ENCODE data around the gene ICAM1. TPM values are rescaled to one million over a fixed set of nuclear protein-coding genes. Genes with fewer than 3 reads are reported as not detected.

Gene ICAM1
- total RNA-seq, 1 experiment from 2014 or later = 2.3 TPM

- peak; percentile 66 for DNase-seq
- H2BK15ac ChIP-seq (ENCODE audit: low read depth, low read length) = no peak overlapping the region
- peak overlapping the region; percentile 92 for H3K4me2 ChIP-seq (ENCODE audit: insufficient read depth, insufficient read length, low read length)
- Mint-ChIP-seq H3K27ac (no peak overlapping the region), H3K9me3 (peaks cover 0 to 3% of the 10 kb centered on the region in 2 experiments; a peak in 3 of 5 replicates), H3K4me3 (peak overlapping the region; percentile 51 to 92), H3K36me3 (ENCODE audit: insufficient read depth in 1 of 3, low read depth in 3 of 3) (no peaks in the 10 kb centered on the region; a peak in 3 of 7 replicates), H3K27me3 (ENCODE audit: low read depth) (peaks cover 99% of the 10 kb centered on the region), H3K4me1 (peaks cover 17 to 44% of the 10 kb centered on the region in 2 experiments)
- H3T11ph ChIP-seq (ENCODE audit: low read length) = no peak overlapping the region
- no peaks in the 10 kb centered on the region for H3K9me3 ChIP-seq (ENCODE audit: control insufficient read depth, low read depth, low read length)
- no peak overlapping the region for H2BK12ac ChIP-seq (ENCODE audit: insufficient read length, low read depth, low read length)
- no peak overlapping the region for H3K9ac ChIP-seq (ENCODE audit: extremely low read depth, insufficient read length, low read length)
- no peak overlapping the region for H2BK120ac ChIP-seq (ENCODE audit: low read depth, low read length, poor library complexity, severe bottlenecking)
- no peak overlapping the region for H3K56ac ChIP-seq (ENCODE audit: insufficient read length, low read depth, low read length)
- no peaks in the 10 kb centered on the region for H3K79me2 ChIP-seq (ENCODE audit: insufficient read depth, low read length)
- no peak for TF ChIP-seq CTCF (conservative IDR thresholded peaks at IDR 0.05)
- no peaks in the 10 kb centered on the region; the same call in 1 of the 2 replicates for H3K4me1 ChIP-seq (ENCODE audit: insufficient read depth, low read length)
- no peak overlapping the region for H2BK5ac ChIP-seq (ENCODE audit: insufficient read length, low read length)
- no peak overlapping the region for H3K23ac ChIP-seq (ENCODE audit: insufficient read length, low read depth, low read length)
- no peaks in the 10 kb centered on the region for H4K20me1 ChIP-seq (ENCODE audit: control insufficient read depth, insufficient read depth, insufficient read length)
- no peak overlapping the region for H4K8ac ChIP-seq (replicated peaks; ENCODE audit: insufficient read length, low read depth, low read length)
- no peak overlapping the region for H4K91ac ChIP-seq (ENCODE audit: insufficient read length, low read depth, low read length)
- no peak overlapping the region for H3K18ac ChIP-seq (ENCODE audit: insufficient read length, low read depth, low read length)
- no peak overlapping the region for H2AFZ ChIP-seq (ENCODE audit: low read length)
- peaks cover 40% of the 10 kb centered on the region for H3K23me2 ChIP-seq (ENCODE audit: insufficient read length, low read depth, low read length, poor library complexity, severe bottlenecking)
- no peak overlapping the region for H3K4ac ChIP-seq (ENCODE audit: low read depth, low read length)
- H3K79me1 ChIP-seq (ENCODE audit: insufficient read depth, low read depth, low read length, poor library complexity, severe bottlenecking) = no peaks in the 10 kb centered on the region
- WGBS (ENCODE audit: extremely low coverage, insufficient read length, low lambda C conversion rate) = no CpG with 5 or more reads among the region's 56 CpGs
- no peak overlapping the region for H3K27ac ChIP-seq (ENCODE audit: insufficient read length, low read depth, low read length)
- H2BK20ac ChIP-seq (ENCODE audit: low read depth, low read length, poor library complexity, severe bottlenecking) = no peak overlapping the region
- H3K14ac ChIP-seq (ENCODE audit: insufficient read depth, low read length) = no peak overlapping the region; the same call in 1 of the 2 replicates
- peaks cover 61% of the 10 kb centered on the region for H3K27me3 ChIP-seq (ENCODE audit: insufficient read depth, low read length)
- H4K5ac ChIP-seq (ENCODE audit: insufficient read length, low read depth, low read length) = no peak overlapping the region
- H2AK5ac ChIP-seq (ENCODE audit: insufficient read length, low read length) = no peak overlapping the region
These were observed 22.1 kb downstream of the ICAM1 start for GRCh38 chr19:10292789-10293636.
